ENCODE measurements around the gene SDSL.

SDSL gene

GRCh38 chr12:113469949-113470743 is 48.0 kb downstream of the SDSL start:
- DNase-seq = no peak

GRCh38 chr12:113470871-113471618 is 48.9 kb downstream of the SDSL start:
- no peak for DNase-seq

GRCh38 chr12:113471619-113472171 is 49.5 kb downstream of the SDSL start, which contains the start of gene LHX5:
LHX5 (minus strand) TSS chr12:113471871; CDS start chr12:113471498, 373 bp downstream.
- no peak for DNase-seq

GRCh38 chr12:113472191-113473121 is 50.3 kb downstream of the SDSL start:
- no peak for DNase-seq

GRCh38 chr12:113473400-113473799 is 51.2 kb downstream of the SDSL start:
- DNase-seq = no peak

GRCh38 chr12:113473942-113474341 is 51.8 kb downstream of the SDSL start:
- DNase-seq = no peak

GRCh38 chr12:113474635-113475436 is 52.7 kb downstream of the SDSL start:
- no peak for DNase-seq

- DNase-seq = no peak
Measured at GRCh38 chr12:113475451-113476175, 53.4 kb downstream of the SDSL start.

GRCh38 chr12:113476176-113476986 is 54.2 kb downstream of the SDSL start:
- no peak for DNase-seq

- DNase-seq = no peak
Measured at GRCh38 chr12:113477171-113477841, 55.1 kb downstream of the SDSL start.

GRCh38 chr12:113477842-113478215 is 55.6 kb downstream of the SDSL start:
- DNase-seq = no peak

GRCh38 chr12:113478351-113479011 is 56.3 kb downstream of the SDSL start:
- DNase-seq = no peak

GRCh38 chr12:113479216-113479589 is 57.0 kb downstream of the SDSL start:
- no peak for DNase-seq

GRCh38 chr12:113479590-113480335 is 57.6 kb downstream of the SDSL start:
- DNase-seq = peak; percentile 25

GRCh38 chr12:113480336-113480971 is 58.3 kb downstream of the SDSL start:
- DNase-seq = no peak

GRCh38 chr12:113482334-113482733 is 60.2 kb downstream of the SDSL start:
- no peak for DNase-seq

GRCh38 chr12:113485330-113485729 is 63.1 kb downstream of the SDSL start:
- DNase-seq = no peak

GRCh38 chr12:113486722-113487121 is 64.5 kb downstream of the SDSL start:
- no peak for DNase-seq

Data from activated CD4-positive, alpha-beta T cell treated with anti-CD3 and anti-CD28 coated beads, Interleukin-10, Interleukin-2, amounts not matched to agents 100 ng/mL and 50 ng/mL, durations not matched to agents 16 hours and 8 hours (primary cell).